IMR-90 (cell line): ENCODE data around the gene FAH.

Source experiments
- CEBPB ChIP-seq: IDR thresholded peaks from 2 replicates; pipeline ENCODE4 v1.6.1; 2012; ENCODE audit warnings: low read depth, low read length, improper control_type of control experiment
- CHD1 ChIP-seq: IDR thresholded peaks from 2 replicates; pipeline ENCODE4 v1.6.1; 2012; ENCODE audit warnings: low read depth, low read length, improper control_type of control experiment
- CTCF ChIP-seq: conservative IDR thresholded peaks from 2 replicates; pipeline ENCODE4 v1.5.1; 2012; ENCODE audit warnings: mild to moderate bottlenecking, low read depth, low read length, improper control_type of control experiment
- ELK1 ChIP-seq: fragments of 150-350 bp; IDR thresholded peaks from 2 replicates; pipeline ENCODE4 v1.6.1; 2016; ENCODE audit warnings: low read depth, mild to moderate bottlenecking, low read length, moderate library complexity, borderline replicate concordance
- MAFK ChIP-seq: IDR thresholded peaks from 2 replicates; pipeline ENCODE4 v1.6.1; 2012; ENCODE audit warnings: low read depth, low read length, improper control_type of control experiment
- MAZ ChIP-seq: IDR thresholded peaks from 2 replicates; pipeline ENCODE4 v1.6.1; 2012; ENCODE audit warnings: low read depth, mild to moderate bottlenecking, low read length, improper control_type of control experiment, moderate library complexity, borderline replicate concordance
- MXI1 ChIP-seq: IDR thresholded peaks from 2 replicates; pipeline ENCODE4 v1.6.1; 2012; ENCODE audit warnings: low read depth, mild to moderate bottlenecking, low read length, moderate library complexity, borderline replicate concordance
- NFE2L2 ChIP-seq: fragments of 150-350 bp; IDR thresholded peaks from 2 replicates; pipeline ENCODE4 v1.6.1; 2016; ENCODE audit warnings: low read depth, mild to moderate bottlenecking, low read length
- POLR2A ChIP-seq: IDR thresholded peaks from 2 replicates; pipeline ENCODE4 v1.6.1; 2012; ENCODE audit warnings: mild to moderate bottlenecking, low read depth, low read length
- RAD21 ChIP-seq: IDR thresholded peaks from 2 replicates; pipeline ENCODE4 v1.6.1; 2012; ENCODE audit warnings: low read length, improper control_type of control experiment
- RFX5 ChIP-seq: IDR thresholded peaks from 2 replicates; pipeline ENCODE4 v1.8.0; 2012; ENCODE audit warnings: low read depth, mild to moderate bottlenecking, low read length, moderate library complexity
- SMC3 ChIP-seq: fragments of 150-350 bp; IDR thresholded peaks from 2 replicates; pipeline ENCODE4 v1.6.1; 2016; ENCODE audit warnings: low read depth, mild to moderate bottlenecking, antibody characterized with exemption, low read length, moderate library complexity
- USF2 ChIP-seq: fragments of 150-350 bp; IDR thresholded peaks from 2 replicates; pipeline ENCODE4 v1.6.1; 2017; ENCODE audit warnings: mild to moderate bottlenecking, antibody characterized with exemption, low read length, low read depth

GRCh38 chr15:80141916-80142598 lies 10.7 kb upstream of the FAH start:
- TF ChIP-seq USF2, result no peak
- no peak for TF ChIP-seq CTCF
- TF ChIP-seq POLR2A, result no peak
- TF ChIP-seq CEBPB, result no peak
- TF ChIP-seq RAD21, result no peak
- no peak for TF ChIP-seq RFX5
- TF ChIP-seq MXI1, result no peak
- no peak for TF ChIP-seq ELK1
- TF ChIP-seq SMC3, result no peak
- TF ChIP-seq MAZ, result no peak
- TF ChIP-seq MAFK, result no peak
- no peak for TF ChIP-seq NFE2L2
- TF ChIP-seq CHD1, result no peak
